ENCODE results near the gene MRPS18B. TPM values are rescaled to one million over a fixed set of nuclear protein-coding genes. Genes with fewer than 3 reads are reported as not detected.

The MRPS18B gene
- polyA plus RNA-seq, 1 donor from 2014 or later = 77.7 TPM

GRCh38 chr6:30578051-30578450 lies 39.6 kb upstream of the MRPS18B start:
- H3K9me3 ChIP-seq (ENCODE audit: low read length) = no peaks in the 10 kb centered on the region

GRCh38 chr6:30583921-30584320 lies 33.7 kb upstream of the MRPS18B start:
- no peak for TF ChIP-seq SMC3 (conservative IDR thresholded peaks at IDR 0.05; ENCODE audit: poor library complexity)
- TF ChIP-seq, protein P1, sequence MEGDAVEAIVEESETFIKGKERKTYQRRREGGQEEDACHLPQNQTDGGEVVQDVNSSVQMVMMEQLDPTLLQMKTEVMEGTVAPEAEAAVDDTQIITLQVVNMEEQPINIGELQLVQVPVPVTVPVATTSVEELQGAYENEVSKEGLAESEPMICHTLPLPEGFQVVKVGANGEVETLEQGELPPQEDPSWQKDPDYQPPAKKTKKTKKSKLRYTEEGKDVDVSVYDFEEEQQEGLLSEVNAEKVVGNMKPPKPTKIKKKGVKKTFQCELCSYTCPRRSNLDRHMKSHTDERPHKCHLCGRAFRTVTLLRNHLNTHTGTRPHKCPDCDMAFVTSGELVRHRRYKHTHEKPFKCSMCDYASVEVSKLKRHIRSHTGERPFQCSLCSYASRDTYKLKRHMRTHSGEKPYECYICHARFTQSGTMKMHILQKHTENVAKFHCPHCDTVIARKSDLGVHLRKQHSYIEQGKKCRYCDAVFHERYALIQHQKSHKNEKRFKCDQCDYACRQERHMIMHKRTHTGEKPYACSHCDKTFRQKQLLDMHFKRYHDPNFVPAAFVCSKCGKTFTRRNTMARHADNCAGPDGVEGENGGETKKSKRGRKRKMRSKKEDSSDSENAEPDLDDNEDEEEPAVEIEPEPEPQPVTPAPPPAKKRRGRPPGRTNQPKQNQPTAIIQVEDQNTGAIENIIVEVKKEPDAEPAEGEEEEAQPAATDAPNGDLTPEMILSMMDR (IDR thresholded peaks at IDR 0.05; ENCODE audit: poor library complexity, severe bottlenecking) = no peak
- TF ChIP-seq EZH2 (IDR thresholded peaks at IDR 0.05; ENCODE audit: borderline replicate concordance, insufficient read depth, low read length, poor library complexity, severe bottlenecking) = no peak
- no peak for TF ChIP-seq RAD21 (conservative IDR thresholded peaks at IDR 0.05)
- no peak for TF ChIP-seq MXI1 (conservative IDR thresholded peaks at IDR 0.05; ENCODE audit: poor library complexity, severe bottlenecking)
- no peak for TF ChIP-seq POLR2AphosphoS5 (IDR thresholded peaks at IDR 0.05)
- no peak for TF ChIP-seq TAF1 (IDR thresholded peaks at IDR 0.05; ENCODE audit: low read depth)
- no peak for TF ChIP-seq EP300 (conservative IDR thresholded peaks at IDR 0.05; ENCODE audit: poor library complexity, severe bottlenecking)
- TF ChIP-seq, protein P2, sequence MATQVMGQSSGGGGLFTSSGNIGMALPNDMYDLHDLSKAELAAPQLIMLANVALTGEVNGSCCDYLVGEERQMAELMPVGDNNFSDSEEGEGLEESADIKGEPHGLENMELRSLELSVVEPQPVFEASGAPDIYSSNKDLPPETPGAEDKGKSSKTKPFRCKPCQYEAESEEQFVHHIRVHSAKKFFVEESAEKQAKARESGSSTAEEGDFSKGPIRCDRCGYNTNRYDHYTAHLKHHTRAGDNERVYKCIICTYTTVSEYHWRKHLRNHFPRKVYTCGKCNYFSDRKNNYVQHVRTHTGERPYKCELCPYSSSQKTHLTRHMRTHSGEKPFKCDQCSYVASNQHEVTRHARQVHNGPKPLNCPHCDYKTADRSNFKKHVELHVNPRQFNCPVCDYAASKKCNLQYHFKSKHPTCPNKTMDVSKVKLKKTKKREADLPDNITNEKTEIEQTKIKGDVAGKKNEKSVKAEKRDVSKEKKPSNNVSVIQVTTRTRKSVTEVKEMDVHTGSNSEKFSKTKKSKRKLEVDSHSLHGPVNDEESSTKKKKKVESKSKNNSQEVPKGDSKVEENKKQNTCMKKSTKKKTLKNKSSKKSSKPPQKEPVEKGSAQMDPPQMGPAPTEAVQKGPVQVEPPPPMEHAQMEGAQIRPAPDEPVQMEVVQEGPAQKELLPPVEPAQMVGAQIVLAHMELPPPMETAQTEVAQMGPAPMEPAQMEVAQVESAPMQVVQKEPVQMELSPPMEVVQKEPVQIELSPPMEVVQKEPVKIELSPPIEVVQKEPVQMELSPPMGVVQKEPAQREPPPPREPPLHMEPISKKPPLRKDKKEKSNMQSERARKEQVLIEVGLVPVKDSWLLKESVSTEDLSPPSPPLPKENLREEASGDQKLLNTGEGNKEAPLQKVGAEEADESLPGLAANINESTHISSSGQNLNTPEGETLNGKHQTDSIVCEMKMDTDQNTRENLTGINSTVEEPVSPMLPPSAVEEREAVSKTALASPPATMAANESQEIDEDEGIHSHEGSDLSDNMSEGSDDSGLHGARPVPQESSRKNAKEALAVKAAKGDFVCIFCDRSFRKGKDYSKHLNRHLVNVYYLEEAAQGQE (IDR thresholded peaks at IDR 0.05; ENCODE audit: borderline replicate concordance) = no peak
- H3K79me2 ChIP-seq (replicated peaks; ENCODE audit: insufficient read depth, low read length) = no peaks in the 10 kb centered on the region
- no peaks in the 10 kb centered on the region for H4K20me1 ChIP-seq (ENCODE audit: insufficient read depth)
- no peak overlapping the region for H3K9ac ChIP-seq (ENCODE audit: low read length)
- H2AFZ ChIP-seq (ENCODE audit: low read depth, low read length) = no peak overlapping the region
- H3K9me3 ChIP-seq (ENCODE audit: low read length) = no peaks in the 10 kb centered on the region
- no peaks in the 10 kb centered on the region for H3F3A ChIP-seq (ENCODE audit: insufficient read depth, low read length, poor library complexity, severe bottlenecking)
- H3K27ac ChIP-seq (ENCODE audit: low read length) = no peak overlapping the region
- no peak overlapping the region for H3K4me2 ChIP-seq (ENCODE audit: low read length)
- no peaks in the 10 kb centered on the region for H3K27me3 ChIP-seq (ENCODE audit: insufficient read depth, low read depth, low read length)
- H3K9me2 ChIP-seq (ENCODE audit: insufficient read depth, low read length) = no peaks in the 10 kb centered on the region
- no peak overlapping the region for H3K4me3 ChIP-seq (ENCODE audit: low read length)
- no peaks in the 10 kb centered on the region for H3K36me3 ChIP-seq (ENCODE audit: insufficient read depth, low read length)

More at GRCh38 chr6:30578051-30578450, 39.6 kb upstream of the MRPS18B start:
- Histone ChIP-seq H3K36me3 (ENCODE audit: insufficient read depth, low read length) (no peaks in the 10 kb centered on the region), H3K4me3 (ENCODE audit: low read length) (no peak overlapping the region), H3K4me2 (ENCODE audit: low read length) (no peak overlapping the region), H3F3A (ENCODE audit: insufficient read depth, low read length, poor library complexity, severe bottlenecking) (no peaks in the 10 kb centered on the region), H3K79me2 (replicated peaks; ENCODE audit: insufficient read depth, low read length) (peaks cover 23% of the 10 kb centered on the region), H3K27ac (ENCODE audit: low read length) (no peak overlapping the region), H3K9me2 (ENCODE audit: insufficient read depth, low read length) (no peaks in the 10 kb centered on the region), H2AFZ (ENCODE audit: low read depth, low read length) (no peak overlapping the region), H3K27me3 (ENCODE audit: insufficient read depth, low read depth, low read length) (no peaks in the 10 kb centered on the region), H4K20me1 (ENCODE audit: insufficient read depth) (no peaks in the 10 kb centered on the region), H3K9ac (ENCODE audit: low read length) (no peak overlapping the region)
- TF ChIP-seq MXI1 (conservative IDR thresholded peaks at IDR 0.05; ENCODE audit: poor library complexity, severe bottlenecking) (no peak), TAF1 (IDR thresholded peaks at IDR 0.05; ENCODE audit: low read depth) (no peak), POLR2AphosphoS5 (IDR thresholded peaks at IDR 0.05) (no peak), EP300 (conservative IDR thresholded peaks at IDR 0.05; ENCODE audit: poor library complexity, severe bottlenecking) (no peak), EZH2 (IDR thresholded peaks at IDR 0.05; ENCODE audit: borderline replicate concordance, insufficient read depth, low read length, poor library complexity, severe bottlenecking) (no peak), SMC3 (conservative IDR thresholded peaks at IDR 0.05; ENCODE audit: poor library complexity) (no peak), RAD21 (conservative IDR thresholded peaks at IDR 0.05) (no peak)
- TF ChIP-seq, protein P2 (IDR thresholded peaks at IDR 0.05; ENCODE audit: borderline replicate concordance) = no peak
- TF ChIP-seq, protein P1 (IDR thresholded peaks at IDR 0.05; ENCODE audit: poor library complexity, severe bottlenecking) = no peak
